GM23248 (cell line): ENCODE data around the gene SYNDIG1.

Experiments
- EZH2 ChIP-seq: fragments of 200-600 bp; sonication (generic); IDR thresholded peaks from 2 replicates; pipeline ENCODE4 v1.6.1; 2018; ENCODE audit warnings: antibody characterized with exemption, mild to moderate bottlenecking; ENCODE audit not compliant: insufficient read depth, poor library complexity, severe bottlenecking
- EZH2phosphoT487 ChIP-seq: fragments of 200-600 bp; sonication (generic); IDR thresholded peaks from 2 replicates; pipeline ENCODE4 v1.6.1; 2018; ENCODE audit warnings: antibody characterized with exemption, moderate library complexity, mild to moderate bottlenecking, low read depth; ENCODE audit not compliant: insufficient read depth

DNA sequence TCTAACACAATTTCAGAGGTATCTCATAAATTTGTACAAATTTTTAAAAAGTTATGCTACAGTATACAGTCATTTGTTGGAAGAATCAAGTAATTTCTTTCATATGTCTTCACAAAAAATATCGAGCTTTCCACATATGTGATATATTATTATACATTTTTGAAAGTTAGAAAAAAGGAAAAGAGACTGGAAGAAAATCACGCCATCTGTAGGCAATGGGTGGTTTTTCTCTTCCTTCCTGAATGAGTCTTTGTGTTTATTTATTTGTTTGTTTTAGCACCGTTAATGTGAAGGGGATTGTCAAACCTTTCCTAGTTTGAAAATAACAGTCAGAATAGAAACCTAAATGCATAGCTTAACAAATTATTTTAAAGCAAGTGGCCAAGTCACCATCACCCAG is 130.6 kb downstream of the SYNDIG1 start:
- TF ChIP-seq EZH2 (no peak), EZH2phosphoT487 (no peak)
